Large intestine (tissue), 3 donors: ENCODE results near the gene NBEA. TPM values are rescaled to one million over a fixed set of nuclear protein-coding genes. Genes with fewer than 3 reads are reported as not detected.

Experiments
- DNase-seq, 2 donors: peaks; one replicate each; pipeline versions ENCODE4 v3.0.0 to v3.0.0-alpha.2; 2013
- H3K27ac ChIP-seq: one replicate; pipeline ENCODE4 v1.5.1; 2013; ENCODE audit warnings: low read length
- H3K27me3 ChIP-seq: 2 replicates; pipeline ENCODE4 v1.6.1; 2013; ENCODE audit warnings: low read length; ENCODE audit not compliant: control insufficient read depth, insufficient read depth
- H3K36me3 ChIP-seq: 2 replicates; pipeline ENCODE4 v1.6.1; 2013; ENCODE audit warnings: low read length; ENCODE audit not compliant: control insufficient read depth, insufficient read depth
- H3K4me1 ChIP-seq: one replicate; pipeline ENCODE4 v1.6.1; 2013; ENCODE audit warnings: low read length; ENCODE audit not compliant: control insufficient read depth, insufficient read depth
- H3K4me3 ChIP-seq: one replicate; pipeline ENCODE4 v1.5.1; 2013; ENCODE audit warnings: low read length
- H3K9me3 ChIP-seq: one replicate; pipeline ENCODE4 v1.6.1; 2013; ENCODE audit warnings: mild to moderate bottlenecking, low read depth, low read length, moderate library complexity; ENCODE audit not compliant: control insufficient read depth
- WGBS: methylation state at CpG from one replicate; pipeline ENCODE4 v1.1.5; 2013; ENCODE audit warnings: low lambda C conversion rate; ENCODE audit not compliant: insufficient coverage; 5-methylcytosine and 5-hydroxymethylcytosine counted together
- polyA plus RNA-seq: library from polyadenylated mRNA; unstranded; fragments of 120-200 nt; gene quantifications from one replicate; pipeline ENCODE4 v1.2.1, GENCODE V29; 2013

Gene NBEA
- polyA plus RNA-seq, 1 donor: 8.7 TPM

- H3K9me3 ChIP-seq: no peaks in the 10 kb centered on the region
- no peak overlapping the region for H3K27ac ChIP-seq
- DNase-seq: no peak
- H3K36me3 ChIP-seq: no peaks in the 10 kb centered on the region
- no peak overlapping the region for H3K4me3 ChIP-seq
- no peaks in the 10 kb centered on the region for H3K27me3 ChIP-seq
- 83% methylated on average over 1 of the region's 1 CpG for WGBS
- H3K4me1 ChIP-seq: no peaks in the 10 kb centered on the region
These were observed 652.0 kb downstream of the NBEA start for GRCh38 chr13:35594096-35594495.

- no peak for DNase-seq
- H3K4me1 ChIP-seq: no peaks in the 10 kb centered on the region
- H3K27ac ChIP-seq: no peak overlapping the region
- H3K36me3 ChIP-seq: no peaks in the 10 kb centered on the region
- no peak overlapping the region for H3K4me3 ChIP-seq
- H3K27me3 ChIP-seq: no peaks in the 10 kb centered on the region
- no peaks in the 10 kb centered on the region for H3K9me3 ChIP-seq
These were observed 653.1 kb downstream of the NBEA start for GRCh38 chr13:35595181-35595580.

DNA sequence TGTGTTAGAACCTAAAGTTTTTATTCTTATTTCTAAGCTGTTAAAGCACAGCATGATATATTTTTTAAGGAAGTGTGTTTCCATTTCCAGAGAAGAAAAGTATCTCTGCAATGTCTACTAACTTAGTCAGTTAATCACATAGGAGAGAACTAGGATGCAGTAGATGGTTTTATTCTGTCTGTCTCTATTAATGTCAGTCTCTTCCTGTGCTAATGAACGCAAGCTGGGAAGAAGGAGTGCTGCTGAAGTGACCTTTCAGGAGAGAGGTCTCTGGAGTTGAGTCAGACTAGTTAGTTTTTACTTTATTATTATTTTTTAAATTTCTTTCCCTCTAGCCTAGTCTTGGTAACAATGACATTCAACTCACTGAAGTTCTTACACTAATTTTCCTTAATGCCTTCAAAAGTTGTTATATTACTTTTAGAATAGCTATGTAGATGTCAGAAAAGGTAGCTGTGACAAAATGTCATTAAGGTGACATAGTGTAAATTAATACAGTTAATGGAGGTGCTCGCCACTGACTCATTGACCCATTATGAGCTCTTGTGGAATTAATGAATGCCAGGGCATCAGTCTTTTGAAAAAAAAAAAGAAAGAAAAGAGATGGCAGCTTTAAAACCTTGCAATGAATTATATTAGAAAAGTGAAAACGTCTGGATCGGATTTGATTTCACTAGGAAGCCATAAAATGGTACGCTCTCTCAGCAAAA is 654.4 kb downstream of the NBEA start:
- Histone ChIP-seq H3K9me3 (no peaks in the 10 kb centered on the region), H3K4me3 (no peak overlapping the region), H3K4me1 (no peaks in the 10 kb centered on the region), H3K27me3 (no peaks in the 10 kb centered on the region), H3K36me3 (no peaks in the 10 kb centered on the region), H3K27ac (no peak overlapping the region)
- DNase-seq: no peak
- WGBS: 96% methylated on average over 4 of the region's 5 CpGs

GRCh38 chr13:35597451-35597850 is 655.4 kb downstream of the NBEA start:
- WGBS: no CpG with 5 or more reads among the region's 3 CpGs

DNA sequence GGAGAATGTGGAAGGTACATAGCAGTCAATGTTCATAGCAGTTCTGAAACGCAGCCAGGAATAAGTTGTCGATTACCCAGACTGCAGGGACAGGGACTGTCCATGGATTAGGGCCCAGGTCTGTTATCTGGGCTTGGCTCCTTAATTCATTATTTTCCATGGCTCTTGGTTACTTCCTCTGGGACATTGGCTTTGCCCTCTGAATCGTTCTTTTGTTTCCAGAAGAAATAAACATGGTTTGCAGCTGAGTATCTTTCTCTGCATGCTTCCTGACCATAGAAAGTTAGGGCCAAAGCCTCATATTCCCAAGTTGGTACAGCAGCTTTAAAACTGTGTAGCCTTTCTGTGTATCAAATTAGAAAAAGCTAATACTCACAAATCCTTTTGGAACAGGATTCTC is 656.2 kb downstream of the NBEA start:
- Histone ChIP-seq H3K36me3 (no peaks in the 10 kb centered on the region), H3K27ac (no peak overlapping the region), H3K4me1 (no peaks in the 10 kb centered on the region), H3K27me3 (no peaks in the 10 kb centered on the region), H3K4me3 (no peak overlapping the region), H3K9me3 (no peaks in the 10 kb centered on the region)
- 80% methylated on average over 1 of the region's 3 CpGs for WGBS
- no peak for DNase-seq

More at GRCh38 chr13:35597451-35597850, 655.4 kb downstream of the NBEA start:
- Histone ChIP-seq H3K36me3 (no peaks in the 10 kb centered on the region), H3K9me3 (no peaks in the 10 kb centered on the region), H3K27ac (no peak overlapping the region), H3K27me3 (no peaks in the 10 kb centered on the region), H3K4me1 (no peaks in the 10 kb centered on the region), H3K4me3 (no peak overlapping the region)
- DNase-seq: no peak

DNA sequence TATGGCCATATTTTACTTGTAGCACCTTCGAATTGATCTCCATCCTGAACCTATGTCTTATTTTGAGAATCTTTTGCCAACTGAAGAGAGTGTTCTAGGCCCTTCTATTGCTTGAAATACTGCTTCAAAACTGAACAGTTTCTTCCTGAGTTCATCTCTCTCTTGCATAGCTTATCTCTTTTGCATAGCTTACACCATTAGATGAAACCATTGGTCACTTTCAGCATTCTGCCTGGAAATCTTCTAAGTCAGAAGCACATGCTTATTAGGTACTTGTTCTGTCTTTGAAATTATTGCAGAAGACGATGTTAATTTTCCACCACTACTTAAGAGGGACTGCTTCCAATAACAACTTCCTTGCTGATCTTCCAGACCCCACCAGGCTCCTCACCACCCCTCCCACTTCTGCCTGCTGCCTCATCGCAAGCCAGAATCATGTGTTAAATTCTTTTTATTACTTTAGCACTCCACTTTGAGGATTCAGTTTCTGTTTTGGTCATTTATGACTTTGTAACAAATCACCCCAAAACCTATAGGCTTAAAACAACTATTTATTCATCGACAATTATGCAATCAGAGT is 656.8 kb downstream of the NBEA start:
- Histone ChIP-seq H3K27me3 (no peaks in the 10 kb centered on the region), H3K36me3 (no peaks in the 10 kb centered on the region), H3K4me3 (no peak overlapping the region), H3K9me3 (no peaks in the 10 kb centered on the region), H3K4me1 (no peaks in the 10 kb centered on the region), H3K27ac (no peak overlapping the region)
- 90% methylated on average over 2 of the region's 4 CpGs for WGBS
- no peak for DNase-seq

DNA sequence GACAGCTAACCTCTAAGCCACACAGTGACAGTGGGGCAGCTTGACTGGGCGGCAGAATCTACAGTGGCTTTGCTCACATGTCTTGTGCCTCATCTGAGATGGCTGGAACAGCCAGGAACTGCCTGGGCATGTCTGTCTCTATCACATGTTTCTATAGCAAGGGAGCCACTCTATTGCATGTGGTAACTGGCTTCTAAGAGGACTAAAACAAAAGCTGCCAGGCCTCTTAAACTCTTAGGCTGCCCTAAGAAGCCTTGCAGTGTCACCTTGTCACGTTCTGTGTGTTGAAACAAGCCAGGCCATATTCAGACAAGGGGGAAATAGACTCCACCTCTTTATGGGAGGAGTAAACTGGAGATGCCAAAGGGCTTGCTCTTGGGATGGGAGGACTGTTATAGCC is 657.3 kb downstream of the NBEA start:
- no peak overlapping the region for H3K27ac ChIP-seq
- no CpG with 5 or more reads among the region's 2 CpGs for whole genome bisulfite sequencing

GRCh38 chr13:35600137-35600536 is 658.1 kb downstream of the NBEA start:
- Histone ChIP-seq H3K4me1 (no peaks in the 10 kb centered on the region), H3K27me3 (no peaks in the 10 kb centered on the region), H3K27ac (no peak overlapping the region), H3K4me3 (no peak overlapping the region), H3K9me3 (no peaks in the 10 kb centered on the region), H3K36me3 (no peaks in the 10 kb centered on the region)
- no peak for DNase-seq
- no CpG with 5 or more reads among the region's 3 CpGs for WGBS

More for the DNA sequence above, 657.3 kb downstream of the NBEA start:
- Histone ChIP-seq H3K9me3 (no peaks in the 10 kb centered on the region), H3K4me3 (no peak overlapping the region), H3K27me3 (no peaks in the 10 kb centered on the region), H3K36me3 (no peaks in the 10 kb centered on the region), H3K4me1 (no peaks in the 10 kb centered on the region)
- DNase-seq: no peak

DNA sequence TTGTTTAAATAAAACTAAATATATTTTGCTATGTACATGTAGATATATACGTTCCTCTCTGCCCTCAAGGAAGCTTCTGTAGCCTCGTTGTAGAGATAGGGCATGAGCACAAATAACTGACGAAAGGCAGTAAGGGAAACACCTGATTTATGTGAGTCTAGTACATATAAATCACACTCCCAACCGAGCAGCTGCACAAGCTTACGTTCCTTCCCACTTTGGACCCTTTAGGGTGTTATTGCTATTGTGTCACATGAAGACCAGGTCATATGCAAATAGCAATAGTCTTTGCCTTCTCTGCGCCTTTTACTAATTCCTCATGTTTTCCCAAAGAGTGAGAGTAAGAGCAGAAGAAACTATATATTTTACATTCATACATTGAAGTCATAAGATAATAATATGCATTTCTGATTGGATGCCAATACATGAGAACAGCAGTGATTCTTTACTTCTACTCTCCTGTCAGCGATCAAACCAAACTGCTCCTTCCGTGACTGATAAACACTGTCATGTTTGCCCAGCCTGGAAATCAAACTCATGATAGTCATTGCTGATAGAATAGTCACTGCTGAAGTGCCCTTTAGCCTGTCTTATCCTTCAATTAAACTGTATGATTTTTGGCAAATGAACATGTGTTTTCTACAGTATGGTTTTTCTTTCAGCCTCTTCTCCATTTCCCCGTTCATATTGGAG is 661.7 kb downstream of the NBEA start:
- Histone ChIP-seq H3K36me3 (no peaks in the 10 kb centered on the region), H3K27ac (no peak overlapping the region), H3K27me3 (no peaks in the 10 kb centered on the region), H3K4me3 (no peak overlapping the region), H3K9me3 (no peaks in the 10 kb centered on the region), H3K4me1 (no peaks in the 10 kb centered on the region)
- peak; percentile 44 to 70 for DNase-seq
- 10% methylated on average over 2 of the region's 9 CpGs for WGBS

GRCh38 chr13:35614666-35615065 is 672.6 kb downstream of the NBEA start:
- no peaks in the 10 kb centered on the region for H3K4me1 ChIP-seq
- no peaks in the 10 kb centered on the region for H3K9me3 ChIP-seq
- DNase-seq: no peak
- no peak overlapping the region for H3K4me3 ChIP-seq
- H3K27ac ChIP-seq: no peak overlapping the region
- no peaks in the 10 kb centered on the region for H3K27me3 ChIP-seq
- no peaks in the 10 kb centered on the region for H3K36me3 ChIP-seq
- WGBS: no CpG with 5 or more reads among the region's 2 CpGs
